LNCAP (cell line): Measurements from ENCODE around the gene MAP3K4.

Experiments used
- TF ChIP-seq, protein P1 (sequence below): fragments of 450-650 bp; IDR thresholded peaks from 2 replicates; pipeline ENCODE4 v1.5.1; 2017; ENCODE audit warnings: mild to moderate bottlenecking

MAP3K4 gene

DNA sequence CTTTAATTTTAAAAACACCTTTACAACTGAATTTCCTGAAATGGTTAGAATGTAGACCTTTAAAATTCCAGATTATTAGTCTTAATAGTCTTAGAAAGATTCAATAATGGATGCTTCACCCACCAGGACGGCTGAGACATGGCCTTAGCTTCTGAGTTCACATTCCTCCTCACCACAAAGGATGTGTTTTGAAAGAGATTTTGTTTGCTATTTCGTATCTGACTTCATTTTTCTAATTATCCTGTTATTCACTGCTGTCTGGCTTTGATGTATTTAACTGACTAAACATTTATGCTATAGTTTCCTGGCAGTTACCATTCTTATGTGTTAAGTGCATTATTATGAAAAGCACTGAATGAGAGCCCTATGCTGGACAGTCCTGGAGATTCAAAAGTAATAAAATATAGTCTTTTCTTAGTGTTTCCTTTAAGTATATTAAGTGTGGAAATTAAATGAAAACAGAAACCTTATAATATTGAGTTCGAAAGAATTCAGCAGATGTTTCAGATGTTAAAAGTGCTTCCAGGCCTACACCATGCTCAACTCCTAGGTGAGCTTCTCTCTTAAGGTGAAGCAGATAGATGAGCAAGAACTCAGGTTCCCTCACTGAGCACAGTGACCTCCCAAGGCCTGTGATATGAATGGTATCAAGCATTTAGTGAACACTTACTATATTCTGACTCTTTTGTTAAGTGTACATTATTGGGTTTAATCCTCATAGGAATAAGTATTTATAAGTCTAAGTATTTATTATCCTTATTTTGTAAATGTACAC is 40.3 kb downstream of the MAP3K4 start:
- TF ChIP-seq, protein P1, sequence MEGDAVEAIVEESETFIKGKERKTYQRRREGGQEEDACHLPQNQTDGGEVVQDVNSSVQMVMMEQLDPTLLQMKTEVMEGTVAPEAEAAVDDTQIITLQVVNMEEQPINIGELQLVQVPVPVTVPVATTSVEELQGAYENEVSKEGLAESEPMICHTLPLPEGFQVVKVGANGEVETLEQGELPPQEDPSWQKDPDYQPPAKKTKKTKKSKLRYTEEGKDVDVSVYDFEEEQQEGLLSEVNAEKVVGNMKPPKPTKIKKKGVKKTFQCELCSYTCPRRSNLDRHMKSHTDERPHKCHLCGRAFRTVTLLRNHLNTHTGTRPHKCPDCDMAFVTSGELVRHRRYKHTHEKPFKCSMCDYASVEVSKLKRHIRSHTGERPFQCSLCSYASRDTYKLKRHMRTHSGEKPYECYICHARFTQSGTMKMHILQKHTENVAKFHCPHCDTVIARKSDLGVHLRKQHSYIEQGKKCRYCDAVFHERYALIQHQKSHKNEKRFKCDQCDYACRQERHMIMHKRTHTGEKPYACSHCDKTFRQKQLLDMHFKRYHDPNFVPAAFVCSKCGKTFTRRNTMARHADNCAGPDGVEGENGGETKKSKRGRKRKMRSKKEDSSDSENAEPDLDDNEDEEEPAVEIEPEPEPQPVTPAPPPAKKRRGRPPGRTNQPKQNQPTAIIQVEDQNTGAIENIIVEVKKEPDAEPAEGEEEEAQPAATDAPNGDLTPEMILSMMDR, result no peak

DNA sequence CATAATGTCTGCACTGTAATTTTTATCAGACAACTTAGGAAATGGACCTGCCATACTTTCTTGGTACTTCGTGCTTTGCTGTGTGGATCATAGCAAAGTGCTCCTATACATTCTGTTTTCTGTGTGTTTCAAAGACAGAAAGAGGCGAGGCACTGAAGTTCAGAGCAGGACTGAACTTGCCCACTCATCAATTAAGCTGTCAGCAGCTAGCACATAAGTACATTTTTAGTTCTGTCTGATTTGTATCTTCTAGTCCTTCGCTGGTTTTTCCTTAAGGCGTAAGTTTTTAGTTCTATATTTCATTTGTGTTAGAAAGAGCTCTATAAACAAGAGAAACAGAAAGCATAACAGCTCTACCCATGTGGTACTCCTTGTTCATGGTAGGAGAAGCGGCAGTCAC is 42.1 kb downstream of the MAP3K4 start:
- TF ChIP-seq, protein P1, result no peak

DNA sequence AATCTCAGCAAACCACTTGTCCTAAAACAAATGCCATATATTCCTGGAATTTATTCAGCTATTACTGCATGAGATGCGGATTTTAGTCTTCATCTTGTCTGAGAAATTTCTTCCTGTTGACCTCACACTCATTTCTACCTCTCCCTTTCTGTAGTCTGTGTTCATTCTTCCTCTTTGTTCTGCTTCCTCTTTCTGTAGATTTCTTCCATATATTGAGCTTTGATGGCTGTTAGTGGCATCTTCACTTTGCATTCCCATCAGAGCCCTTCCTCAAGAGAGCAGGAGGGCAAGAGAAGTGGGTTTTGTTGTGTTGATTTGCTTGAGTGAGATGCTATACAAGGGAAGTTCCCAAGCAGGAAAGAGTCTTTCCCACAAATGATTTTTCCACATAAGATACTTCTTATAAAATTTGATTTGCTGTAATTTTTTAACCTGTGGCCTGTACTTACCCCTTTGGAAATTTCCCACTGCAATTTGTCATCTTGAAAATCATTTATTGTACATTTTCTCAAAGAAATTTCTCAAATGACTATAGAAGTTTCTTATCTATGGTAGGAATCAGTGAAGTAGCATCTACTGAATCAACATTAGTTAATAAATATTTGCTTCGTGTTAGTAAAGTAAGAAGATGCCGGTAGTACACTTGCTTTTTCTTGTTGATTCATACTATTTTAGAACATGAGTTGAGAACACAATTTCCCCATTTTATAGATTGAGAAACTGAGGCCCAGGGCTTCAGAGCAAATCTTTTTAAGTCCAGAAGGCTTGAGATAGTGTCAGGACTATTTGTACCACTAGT is 43.8 kb downstream of the MAP3K4 start:
- TF ChIP-seq, protein P1, result no peak

DNA sequence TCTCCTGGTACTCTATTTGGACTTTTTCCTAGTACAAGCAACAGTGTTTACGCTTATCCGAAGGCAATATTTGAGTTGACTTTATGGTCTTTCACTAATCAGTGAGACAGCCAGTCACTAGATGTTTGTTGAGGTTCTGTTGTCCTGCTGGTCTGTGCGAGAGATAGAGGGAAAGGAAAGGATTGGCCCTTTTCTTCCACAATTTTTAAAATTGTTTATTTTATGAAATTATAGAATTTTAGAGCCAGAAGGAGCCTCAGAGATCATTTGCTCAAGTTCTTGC is 44.4 kb downstream of the MAP3K4 start:
- TF ChIP-seq, protein P1, result no peak

DNA sequence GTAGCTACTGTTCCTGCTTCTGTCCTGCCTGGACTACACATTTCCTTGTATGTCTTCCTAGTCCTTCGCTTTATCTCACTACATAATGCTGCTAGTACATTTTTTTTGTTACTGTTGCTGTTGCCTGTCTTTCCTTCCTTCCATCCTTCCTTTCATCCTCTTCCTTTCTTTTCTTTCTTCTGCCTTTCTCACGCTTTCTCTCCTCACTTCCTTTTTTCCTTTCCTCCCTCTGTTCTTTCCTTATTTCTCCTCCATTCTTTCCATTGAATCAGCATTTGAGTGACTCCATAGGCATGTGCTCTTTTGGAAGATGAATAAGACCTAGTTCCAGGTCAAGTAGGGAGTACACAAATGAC is 46.3 kb downstream of the MAP3K4 start:
- TF ChIP-seq, protein P1, result no peak

DNA sequence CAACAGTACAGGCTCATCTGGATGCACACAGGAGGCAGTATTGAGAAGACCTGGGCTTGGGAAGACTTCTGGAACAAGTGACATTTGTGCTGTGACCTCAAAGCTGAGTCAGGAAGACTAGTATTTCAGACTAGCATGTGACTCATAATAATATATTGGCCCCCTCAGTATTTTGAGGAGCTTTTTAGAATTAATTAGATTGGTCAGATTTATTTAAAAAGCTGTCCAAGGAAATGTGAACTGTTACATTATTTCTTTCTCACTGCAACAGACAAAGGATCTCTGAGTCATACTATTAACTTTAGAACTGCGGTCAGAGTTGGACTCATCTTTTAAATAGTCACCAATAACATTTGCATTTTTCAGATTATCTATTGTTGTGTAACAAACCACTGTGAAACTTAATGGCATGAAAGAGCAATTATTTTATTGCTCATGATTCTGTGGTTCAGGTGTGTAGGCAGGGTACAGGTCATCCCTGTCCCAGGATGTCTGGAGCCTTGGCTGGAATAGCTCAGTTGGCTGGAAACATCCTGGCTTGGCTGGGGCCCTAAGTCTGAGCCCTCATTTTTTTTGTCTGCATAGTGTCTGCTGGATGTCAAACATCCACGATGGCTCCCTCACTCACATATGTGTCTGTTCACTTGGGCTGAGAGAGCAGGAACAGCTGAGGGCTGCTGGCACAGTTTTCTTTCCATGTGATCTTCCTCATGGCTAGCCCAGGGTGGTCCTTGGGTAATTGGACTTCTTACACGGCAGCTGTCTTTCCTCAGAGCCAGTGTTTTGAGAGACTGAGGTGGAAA is 46.9 kb downstream of the MAP3K4 start:
- TF ChIP-seq, protein P1, result no peak

DNA sequence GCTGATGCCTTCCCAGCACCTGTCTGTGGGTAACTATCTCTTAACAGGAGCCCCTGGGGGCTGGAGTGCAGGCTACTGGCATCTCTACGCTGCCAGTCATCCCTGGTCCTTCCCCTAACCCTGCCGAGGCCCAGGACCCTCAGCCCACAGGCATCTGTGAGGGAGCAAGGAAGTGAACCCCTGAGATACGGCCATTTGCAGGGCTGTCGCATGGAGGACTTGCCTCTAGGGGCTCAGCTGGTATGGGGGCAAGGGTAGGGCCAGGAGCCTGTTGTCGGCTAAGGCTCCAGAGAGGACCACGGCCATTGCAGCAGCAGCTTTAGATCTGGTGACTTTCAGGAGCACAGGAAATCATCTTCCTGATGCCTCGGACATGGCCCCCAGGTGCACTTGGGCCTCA is 49.7 kb downstream of the MAP3K4 start:
- TF ChIP-seq, protein P1, result no peak
